Measurements from ENCODE around the gene RAB11FIP4.

Gene RAB11FIP4

DNA sequence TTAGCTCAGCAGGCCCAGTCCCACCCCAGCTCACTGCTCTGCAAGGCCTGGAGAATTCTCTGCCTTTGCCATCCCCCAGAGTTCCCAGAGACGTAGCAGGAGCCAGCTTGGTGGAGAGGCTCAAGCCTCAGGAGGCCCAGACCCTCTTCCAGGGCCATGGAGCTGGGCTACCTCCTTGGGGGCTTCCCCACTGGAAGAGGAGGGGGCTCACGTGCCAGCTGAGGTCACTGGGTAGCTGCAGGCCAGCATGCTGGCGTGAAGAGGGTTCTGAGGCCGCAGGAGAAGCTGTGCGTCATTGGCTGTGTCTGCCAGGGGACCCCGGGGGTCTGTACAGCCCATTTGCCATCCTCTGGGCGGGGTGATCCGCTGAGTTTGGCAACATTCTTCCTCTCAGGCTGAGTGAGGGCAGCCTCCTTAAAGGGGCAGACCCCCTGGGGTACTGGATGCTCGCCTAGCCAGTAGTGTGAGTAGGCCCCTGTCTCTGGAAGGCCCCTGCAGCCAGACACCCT, 131.6 kb downstream of the RAB11FIP4 start:
- FAIRE-seq: no peak
- DNase-seq (ENCODE audit: insufficient read length, low spot score): no peak
- TF ChIP-seq, protein P1, sequence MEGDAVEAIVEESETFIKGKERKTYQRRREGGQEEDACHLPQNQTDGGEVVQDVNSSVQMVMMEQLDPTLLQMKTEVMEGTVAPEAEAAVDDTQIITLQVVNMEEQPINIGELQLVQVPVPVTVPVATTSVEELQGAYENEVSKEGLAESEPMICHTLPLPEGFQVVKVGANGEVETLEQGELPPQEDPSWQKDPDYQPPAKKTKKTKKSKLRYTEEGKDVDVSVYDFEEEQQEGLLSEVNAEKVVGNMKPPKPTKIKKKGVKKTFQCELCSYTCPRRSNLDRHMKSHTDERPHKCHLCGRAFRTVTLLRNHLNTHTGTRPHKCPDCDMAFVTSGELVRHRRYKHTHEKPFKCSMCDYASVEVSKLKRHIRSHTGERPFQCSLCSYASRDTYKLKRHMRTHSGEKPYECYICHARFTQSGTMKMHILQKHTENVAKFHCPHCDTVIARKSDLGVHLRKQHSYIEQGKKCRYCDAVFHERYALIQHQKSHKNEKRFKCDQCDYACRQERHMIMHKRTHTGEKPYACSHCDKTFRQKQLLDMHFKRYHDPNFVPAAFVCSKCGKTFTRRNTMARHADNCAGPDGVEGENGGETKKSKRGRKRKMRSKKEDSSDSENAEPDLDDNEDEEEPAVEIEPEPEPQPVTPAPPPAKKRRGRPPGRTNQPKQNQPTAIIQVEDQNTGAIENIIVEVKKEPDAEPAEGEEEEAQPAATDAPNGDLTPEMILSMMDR (IDR thresholded peaks at IDR 0.05; ENCODE audit: insufficient read depth, missing control alignments): no peak

DNA sequence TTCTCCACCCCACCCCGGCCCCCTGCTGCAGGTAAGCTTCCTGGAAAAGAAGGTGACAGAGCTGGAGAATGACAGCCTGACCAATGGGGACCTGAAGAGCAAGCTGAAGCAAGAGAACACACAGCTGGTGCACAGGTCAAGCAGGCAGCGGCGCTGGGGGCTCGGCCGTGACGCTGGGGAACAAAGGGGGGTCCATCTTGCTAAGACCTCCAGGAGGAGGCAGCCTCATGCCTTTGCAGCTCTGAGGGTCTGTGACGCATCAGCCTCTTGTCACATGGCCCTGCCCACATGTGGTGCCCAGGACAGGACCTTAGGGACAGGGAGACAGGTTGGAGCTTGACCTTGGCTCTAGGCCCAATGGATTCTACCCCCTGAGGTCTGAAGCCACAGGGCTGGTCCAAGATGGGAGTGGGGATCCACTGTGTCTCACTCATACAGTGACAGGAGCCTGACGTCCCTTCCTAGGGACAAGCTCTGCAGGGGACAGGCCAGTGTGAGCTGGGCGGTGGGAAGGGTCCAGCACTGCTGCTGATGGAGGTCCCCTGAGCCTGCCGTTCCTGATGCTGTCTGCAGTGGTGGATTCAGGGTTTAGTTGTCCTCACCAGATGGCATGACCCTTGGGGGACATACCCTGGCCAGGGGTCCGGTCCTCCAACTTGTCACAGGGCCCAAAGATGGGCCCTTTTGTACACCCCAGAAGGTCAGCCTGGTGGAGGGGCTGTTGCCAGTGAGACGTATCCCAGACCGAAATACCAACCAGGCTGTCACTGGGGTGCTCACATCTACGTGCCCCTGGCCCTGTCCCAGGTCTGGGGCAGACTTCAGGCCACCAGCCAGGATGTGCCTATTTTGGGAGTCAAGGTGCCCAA, 132.6 kb downstream of the RAB11FIP4 start:
- TF ChIP-seq, protein P1 (IDR thresholded peaks at IDR 0.05; ENCODE audit: insufficient read depth, missing control alignments): no peak
- FAIRE-seq: no peak
- no peak for DNase-seq (ENCODE audit: insufficient read length, low spot score)

DNA sequence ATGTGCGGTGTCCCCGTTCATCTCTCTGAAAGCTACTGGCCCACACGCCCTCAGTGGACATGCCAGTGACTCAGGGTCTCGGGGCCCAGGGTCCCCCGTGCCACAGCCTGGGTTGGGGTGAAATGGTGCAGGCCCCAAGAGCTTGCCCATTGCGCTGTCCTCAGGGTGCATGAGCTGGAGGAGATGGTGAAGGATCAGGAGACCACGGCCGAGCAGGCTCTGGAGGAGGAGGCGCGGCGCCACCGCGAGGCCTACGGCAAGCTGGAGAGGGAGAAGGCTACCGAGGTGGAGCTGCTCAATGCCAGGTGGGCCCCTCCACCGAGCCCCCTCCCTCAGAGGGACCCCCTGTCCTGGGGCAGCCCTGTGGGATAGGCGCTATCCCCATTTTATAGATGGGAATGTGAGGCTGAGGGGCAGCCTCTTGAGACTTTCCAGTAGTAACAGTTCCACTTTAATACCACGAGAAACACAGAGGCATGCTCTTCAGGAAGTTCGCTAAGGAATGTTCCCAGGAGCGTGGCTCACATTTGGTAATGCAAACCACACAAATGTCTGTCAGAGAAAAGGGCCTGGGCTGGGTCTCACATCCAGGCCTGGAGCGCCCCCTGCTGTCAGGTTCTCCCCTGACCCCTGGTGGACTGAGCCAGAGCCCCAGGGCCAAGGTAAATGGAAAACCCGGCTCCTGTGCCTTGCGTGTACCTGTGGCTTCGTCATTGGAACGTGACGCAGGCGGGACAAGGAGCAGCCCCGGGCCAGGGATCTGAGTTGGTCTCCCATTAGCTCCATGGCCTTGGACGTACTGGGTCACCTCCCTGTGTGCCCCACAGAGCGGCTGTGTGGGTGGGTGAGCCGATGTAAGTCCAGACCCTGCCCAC, 133.7 kb downstream of the RAB11FIP4 start:
- DNase-seq (ENCODE audit: insufficient read length, low spot score): peak; percentile 89
- TF ChIP-seq, protein P1 (IDR thresholded peaks at IDR 0.05; ENCODE audit: insufficient read depth, missing control alignments): peak; percentile 97
- FAIRE-seq: no peak

DNA sequence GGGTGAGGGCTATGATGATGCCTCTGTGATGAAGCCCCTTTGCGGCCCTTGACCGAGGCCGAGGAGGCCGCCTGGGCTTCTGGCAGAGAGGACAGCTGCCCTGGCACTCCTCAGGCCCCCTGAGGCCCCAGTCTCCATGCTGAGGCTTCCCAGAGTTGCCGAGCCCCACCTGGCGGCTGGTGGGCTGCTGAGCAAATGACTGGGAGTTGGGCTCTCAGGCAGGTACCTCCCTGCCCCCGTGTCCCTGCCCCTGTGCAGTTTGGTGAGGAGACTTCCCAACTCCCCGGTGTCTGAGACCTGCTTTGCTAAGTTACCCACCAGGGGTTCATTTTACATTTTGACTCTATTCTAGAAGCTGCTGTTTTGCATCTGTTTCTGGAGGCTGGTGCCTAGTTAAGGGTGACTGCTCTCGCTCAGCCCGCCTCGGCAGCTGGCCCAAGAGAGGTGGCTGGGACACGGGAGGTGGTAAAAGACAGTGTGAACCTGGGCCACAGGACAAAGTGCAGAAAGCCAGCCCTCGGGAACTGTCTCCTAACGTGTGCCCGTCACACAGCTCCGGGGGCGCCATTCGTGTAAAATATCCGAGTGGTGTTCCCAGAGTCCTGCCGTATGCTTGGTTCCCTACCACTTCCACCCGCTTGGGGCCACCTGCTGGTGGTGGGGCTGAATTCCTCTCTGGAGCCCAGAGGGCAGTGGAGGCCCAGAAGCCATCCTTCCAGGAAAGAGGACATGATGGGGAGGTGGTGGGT, 134.5 kb downstream of the RAB11FIP4 start:
- FAIRE-seq (no peak), DNase-seq (ENCODE audit: insufficient read length, low spot score) (no peak)
- TF ChIP-seq, protein P1 (IDR thresholded peaks at IDR 0.05; ENCODE audit: insufficient read depth, missing control alignments): peak; percentile 33

DNA sequence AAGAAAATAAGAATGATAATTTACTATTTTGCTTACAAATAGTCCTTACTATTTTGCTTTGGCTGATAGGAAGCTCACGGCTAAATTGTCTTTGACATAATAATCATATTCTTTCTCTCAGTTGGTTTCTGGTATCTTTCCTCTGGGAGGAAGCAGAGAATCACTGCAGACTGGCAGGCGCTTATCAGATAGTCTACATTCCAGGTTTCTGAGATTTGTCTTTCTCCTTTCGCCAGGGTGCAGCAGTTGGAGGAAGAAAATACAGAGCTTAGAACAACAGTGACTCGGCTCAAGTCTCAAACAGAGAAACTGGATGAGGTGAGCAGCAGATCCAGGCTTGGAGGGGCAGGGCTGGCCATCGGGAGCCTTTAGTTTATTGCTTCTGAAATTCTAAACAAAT, 136.1 kb downstream of the RAB11FIP4 start:
- TF ChIP-seq, protein P1 (IDR thresholded peaks at IDR 0.05; ENCODE audit: insufficient read depth, missing control alignments): no peak
- FAIRE-seq (no peak), DNase-seq (ENCODE audit: insufficient read length, low spot score) (no peak)

DNA sequence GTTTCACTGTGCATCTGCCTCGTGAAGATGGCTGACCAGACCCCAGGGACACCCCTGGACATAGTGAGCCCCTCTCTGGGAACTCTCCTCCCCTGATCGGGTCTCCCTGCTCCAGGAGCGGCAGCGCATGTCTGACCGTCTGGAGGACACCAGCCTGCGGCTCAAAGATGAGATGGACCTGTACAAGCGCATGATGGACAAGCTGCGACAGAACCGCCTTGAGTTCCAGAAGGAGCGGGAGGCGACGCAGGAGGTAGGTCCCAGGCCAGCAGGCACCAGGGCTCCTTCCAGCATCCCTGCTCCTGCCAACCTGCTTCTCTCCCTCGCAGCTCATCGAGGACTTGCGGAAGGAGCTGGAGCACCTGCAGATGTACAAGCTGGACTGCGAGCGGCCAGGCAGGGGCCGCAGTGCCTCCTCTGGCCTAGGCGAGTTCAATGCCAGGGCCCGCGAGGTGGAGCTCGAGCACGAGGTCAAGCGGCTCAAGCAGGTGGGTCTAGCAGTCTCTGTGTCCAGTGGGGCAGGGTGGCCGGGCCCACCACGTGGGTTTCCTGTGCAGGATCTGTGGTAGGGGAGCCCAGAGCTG, 136.9 kb downstream of the RAB11FIP4 start:
- TF ChIP-seq, protein P1 (IDR thresholded peaks at IDR 0.05; ENCODE audit: insufficient read depth, missing control alignments): no peak
- no peak for FAIRE-seq
- DNase-seq (ENCODE audit: insufficient read length, low spot score): no peak
